K562 (cell line): ENCODE data around the gene ZSWIM9. TPM values are rescaled to one million over a fixed set of nuclear protein-coding genes. Genes with fewer than 3 reads are reported as not detected.

Source experiments
- ATF3 ChIP-seq, 2 experiments: fragments of 450-650 bp in 1 of 2; sonication (generic) in 1 of 2; formaldehyde crosslinking in 1 of 2; IDR thresholded peaks in 1 of 2; conservative IDR thresholded peaks in 1 of 2; 2 replicates each; pipeline versions ENCODE4 v1.6.1 to v1.8.1; 2016 to 2023; ENCODE audit warnings: mild to moderate bottlenecking in 2 of 2, moderate library complexity in 2 of 2, inconsistent platforms in 1 of 2, missing genetic modification reagents in 1 of 2
- CREB1 ChIP-seq, 2 experiments: sonication (generic) in 1 of 2; formaldehyde crosslinking in 1 of 2; IDR thresholded peaks; 2 replicates each; pipeline versions ENCODE4 v1.6.1 to v1.8.0; 2012 to 2022; ENCODE audit warnings: inconsistent platforms in 1 of 2, mild to moderate bottlenecking in 1 of 2, missing genetic modification reagents in 1 of 2, moderate library complexity in 1 of 2
- MTA3 ChIP-seq: fragments of 450-650 bp; formaldehyde crosslinking; IDR thresholded peaks from 2 replicates; pipeline ENCODE4 v1.6.1; 2017; ENCODE audit warnings: mild to moderate bottlenecking, borderline replicate concordance
- NFRKB ChIP-seq: fragments of 450-650 bp; IDR thresholded peaks from 2 replicates; pipeline ENCODE4 v1.6.1; 2016; ENCODE audit warnings: low read depth
- PRDM10 ChIP-seq: fragments of 450-650 bp; IDR thresholded peaks from 2 replicates; pipeline ENCODE4 v1.6.1; 2018; ENCODE audit not compliant: partially characterized antibody
- THAP12 ChIP-seq: fragments of 250-450 bp; sonication (Bioruptor Pico); IDR thresholded peaks from 2 replicates; pipeline ENCODE4 v1.9.0; 2021; ENCODE audit warnings: mild to moderate bottlenecking, inconsistent platforms
- polyA plus RNA-seq, 8 experiments: library from polyadenylated mRNA; depleted of rRNA in 4 of 8; stranded (reverse) in 5 of 8; unstranded in 3 of 8; fragments of >200 nt; fragmentation: Nextera tagmentation in 2 of 8; fragmentation: Illumina TruSeq in 1 of 8; extraction: Ambion mirVana in 2 of 8; extraction: Trizol in 1 of 8; gene quantifications; 2 replicates each; pipeline versions ENCODE4 v1.2.1 to v1.2.3, GENCODE V29; 2011 to 2014; ENCODE audit warnings: inconsistent platforms in 1 of 8, missing spikeins in 1 of 8
- total RNA-seq, 7 experiments: library from RNA; depleted of rRNA in 6 of 7; stranded (reverse); fragments of >200 nt in 6 of 7; fragmentation: Illumina TruSeq in 2 of 7; extraction: Trizol in 2 of 7; gene quantifications; 2 replicates each; pipeline versions ENCODE4 v1.2.1 to v1.2.3, GENCODE V29; 2011 to 2021; ENCODE audit warnings: low replicate concordance in 1 of 7

Gene ZSWIM9
- total and polyA plus RNA-seq, 9 of the 15 experiments (the other 6 are each of a cell fraction or from before 2014, with no cell fraction given): 0.04 to 1.4 (median 0.34) TPM; not detected in 1

DNA sequence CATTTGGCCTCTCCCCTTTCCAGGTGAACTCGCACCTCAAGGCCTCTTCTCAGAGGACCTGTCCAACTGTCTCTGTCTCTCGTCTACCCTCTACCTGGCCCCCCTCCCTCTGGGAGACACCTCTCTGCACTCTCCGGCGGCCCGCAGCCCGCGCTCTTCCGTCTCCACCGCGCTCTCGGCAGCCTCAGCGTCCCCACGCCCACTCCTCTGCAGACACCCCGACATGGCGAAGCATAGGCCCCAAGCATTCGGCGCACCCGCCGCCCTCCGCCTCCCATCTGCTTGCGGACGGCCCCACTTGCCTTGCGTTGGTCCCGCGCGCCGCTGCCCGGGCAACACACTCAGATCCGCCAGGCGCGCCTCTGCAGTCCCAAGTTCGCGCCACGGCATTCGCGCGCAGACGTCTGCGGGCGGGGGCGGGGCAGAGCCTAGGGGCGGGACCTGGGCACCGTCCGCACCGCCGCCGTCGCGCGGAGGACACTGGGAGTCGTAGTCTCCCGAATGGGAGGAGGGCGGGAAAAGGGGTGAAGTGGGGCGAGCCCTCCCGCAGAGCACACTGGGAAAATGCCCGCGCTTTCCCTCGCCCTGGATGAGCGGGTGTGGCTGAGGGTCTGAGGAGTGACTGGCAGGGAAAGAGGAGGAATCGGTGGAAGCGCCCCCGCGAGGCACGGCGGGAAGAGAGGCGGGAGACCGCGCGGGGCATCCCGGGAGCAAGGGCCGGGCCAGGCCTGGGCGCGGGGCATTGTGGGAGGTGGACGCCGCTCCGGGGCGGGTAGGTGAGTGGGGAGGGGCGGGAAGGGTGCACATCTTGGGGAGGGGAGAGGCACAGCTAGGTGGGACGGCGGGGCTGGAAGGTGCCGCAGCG is at the start of gene ZSWIM9, which contains the start of gene LIG1 (continued):
- peak; percentile 84 for TF ChIP-seq PRDM10
- peak; percentile 62 for TF ChIP-seq CREB1 (IDR thresholded peaks at IDR 0.05)
- TF ChIP-seq CREB1 (CRISPR knock-in tag; IDR thresholded peaks at IDR 0.05): peak; percentile 61; the same call in 1 of the 2 replicates
- peak; percentile 70; the same call in 1 of the 2 replicates for TF ChIP-seq MTA3
- TF ChIP-seq THAP12 (CRISPR knock-in tag): peak; percentile 45; the same call in 1 of the 2 replicates
- TF ChIP-seq ATF3 (IDR thresholded peaks at IDR 0.05): no peak
- no peak for TF ChIP-seq ATF3 (CRISPR knock-in tag; conservative IDR thresholded peaks at IDR 0.05)
- TF ChIP-seq NFRKB: no peak
